A673 (cell line): ENCODE results near the gene TMEM179. TPM values are rescaled to one million over a fixed set of nuclear protein-coding genes. Genes with fewer than 3 reads are reported as not detected.

Source experiments
- BruUV-seq: library from RNA; stranded (reverse); fragments of 400-500 nt; replicated peaks from 2 replicates; lab custom pipeline; 2021; lab: Mats Ljungman, UMichigan
- CTCF ChIA-PET: fragments of 300-600 bp; sonication (Branson Sonifier 250); formaldehyde crosslinking; loops from one replicate; lab custom pipeline; 2022; ENCODE audit warnings: antibody characterized with exemption; lab: Charles Lee
- POLR2A ChIA-PET: fragments of 300-600 bp; sonication (Branson Sonifier 250); formaldehyde crosslinking; loops from one replicate; lab custom pipeline; 2022; ENCODE audit warnings: antibody characterized with exemption; ENCODE audit not compliant: low non-redundant PET; lab: Charles Lee
- DNase-seq: peaks from one replicate; pipeline ENCODE4 v3.0.0-alpha.2; 2015; ENCODE audit warnings: low spot score
- H3K27ac ChIP-seq: fragments of 200-600 bp; sonication (generic); 2 replicates; pipeline ENCODE4 v1.5.1; 2016; ENCODE audit warnings: mixed run types, low read depth, mild to moderate bottlenecking, mixed read lengths, antibody characterized with exemption, low read length; ENCODE audit not compliant: poor library complexity, severe bottlenecking
- H3K27me3 ChIP-seq: fragments of 200-600 bp; sonication (generic); replicated peaks from 2 replicates; pipeline ENCODE4 v1.6.1; 2017; ENCODE audit warnings: mixed run types, low read depth, mild to moderate bottlenecking, mixed read lengths, antibody characterized with exemption, low read length; ENCODE audit not compliant: insufficient read depth, poor library complexity
- H3K36me3 ChIP-seq: fragments of 200-600 bp; sonication (generic); 2 replicates; pipeline ENCODE4 v1.6.1; 2016; ENCODE audit warnings: mixed run types, mild to moderate bottlenecking, mixed read lengths, antibody characterized with exemption, low read length; ENCODE audit not compliant: insufficient read depth, poor library complexity, severe bottlenecking
- H3K4me1 ChIP-seq: fragments of 200-600 bp; sonication (generic); 2 replicates; pipeline ENCODE4 v1.6.1; 2017; ENCODE audit warnings: mixed run types, mild to moderate bottlenecking, mixed read lengths, antibody characterized with exemption, low read length; ENCODE audit not compliant: insufficient read depth, poor library complexity, severe bottlenecking
- H3K4me3 ChIP-seq: fragments of 200-600 bp; sonication (generic); 2 replicates; pipeline ENCODE4 v1.5.1; 2016; ENCODE audit warnings: low read depth, mixed run types, mild to moderate bottlenecking, mixed read lengths, low read length; ENCODE audit not compliant: poor library complexity, severe bottlenecking
- H3K9me3 ChIP-seq: fragments of 200-600 bp; sonication (generic); 2 replicates; pipeline ENCODE4 v1.6.1; 2016; ENCODE audit warnings: mixed run types, low read depth, mild to moderate bottlenecking, mixed read lengths, antibody characterized with exemption, low read length; ENCODE audit not compliant: poor library complexity, severe bottlenecking
- CTCF ChIP-seq: fragments of 300-800, 200-600 bp; sonication (generic); conservative IDR thresholded peaks from 2 replicates; pipeline ENCODE4 v1.5.1; 2017; ENCODE audit warnings: low read depth, mild to moderate bottlenecking, antibody characterized with exemption, low read length, moderate library complexity, mixed read lengths
- EZH2 ChIP-seq: fragments of 200-600 bp; sonication (generic); IDR thresholded peaks from 2 replicates; pipeline ENCODE4 v1.6.1; 2017; ENCODE audit warnings: borderline replicate concordance, low read depth, mild to moderate bottlenecking, mixed read lengths, antibody characterized with exemption, low read length; ENCODE audit not compliant: poor library complexity, severe bottlenecking
- intact Hi-C: fragments of 100-400 bp; cut with micrococcal nuclease; formaldehyde crosslinking; loops from one replicate; pipeline ENCODE4 v1.10.0; 2022; ENCODE audit not compliant: unreplicated experiment
- total RNA-seq: library from RNA; stranded (reverse); gene quantifications from 2 replicates; pipeline ENCODE4 v1.2.3, GENCODE V29; 2021

Gene TMEM179
- total RNA-seq, 1 experiment from 2014 or later: 0.58 TPM

- Histone ChIP-seq H3K36me3 (no peaks in the 10 kb centered on the region), H3K4me1 (no peaks in the 10 kb centered on the region), H3K4me3 (no peak overlapping the region), H3K27ac (no peak overlapping the region), H3K9me3 (no peaks in the 10 kb centered on the region), H3K27me3 (no peaks in the 10 kb centered on the region)
- intact Hi-C loops: no loop called here
- BruUV-seq: no TSS peak
- ChIA-PET CTCF (no interaction called here), POLR2A (no interaction called here)
- no peak for DNase-seq
- no peak for TF ChIP-seq EZH2
- TF ChIP-seq CTCF: no peak
These were observed 29.5 kb downstream of the TMEM179 start for GRCh38 chr14:104574978-104575583.

GRCh38 chr14:104574536-104574935 is 30.0 kb downstream of the TMEM179 start:
- Histone ChIP-seq H3K36me3 (no peaks in the 10 kb centered on the region), H3K9me3 (no peaks in the 10 kb centered on the region), H3K27me3 (peaks cover under 1% of the 10 kb centered on the region), H3K4me1 (no peaks in the 10 kb centered on the region), H3K27ac (no peak overlapping the region), H3K4me3 (no peak overlapping the region)
- CTCF ChIA-PET: interaction anchor here (0.6 kb wide), 1 partner anchor 10 kb away, joined by 5 read pairs; no protein-coding TSS in a partner anchor
- no peak for DNase-seq
- TF ChIP-seq CTCF (no peak), EZH2 (no peak)
- POLR2A ChIA-PET: no interaction called here
- no TSS peak for BruUV-seq
- intact Hi-C loops: no loop called here

GRCh38 chr14:104573930-104574329 is 30.6 kb downstream of the TMEM179 start:
- no peak overlapping the region for H3K27ac ChIP-seq
- no peaks in the 10 kb centered on the region for H3K9me3 ChIP-seq
- intact Hi-C loops: no loop called here
- no peaks in the 10 kb centered on the region for H3K4me1 ChIP-seq
- TF ChIP-seq EZH2: no peak
- TF ChIP-seq CTCF: no peak
- DNase-seq: no peak
- H3K36me3 ChIP-seq: no peaks in the 10 kb centered on the region
- ChIA-PET CTCF (interaction anchor here (0.6 kb wide), 1 partner anchor 10 kb away, joined by 5 read pairs; no protein-coding TSS in a partner anchor), POLR2A (no interaction called here)
- no peak overlapping the region for H3K4me3 ChIP-seq
- peaks cover 6% of the 10 kb centered on the region for H3K27me3 ChIP-seq
- BruUV-seq: no TSS peak
